NCI-H446 treated with DMSO at 0.1 percent for 48 hours (cell line): ENCODE measurements around the gene PGBD1.

Experiments
- DNase-seq: peaks from one replicate; lab custom pipeline; 2025; lab: John Stamatoyannopoulos, UW

PGBD1 gene, protein sequence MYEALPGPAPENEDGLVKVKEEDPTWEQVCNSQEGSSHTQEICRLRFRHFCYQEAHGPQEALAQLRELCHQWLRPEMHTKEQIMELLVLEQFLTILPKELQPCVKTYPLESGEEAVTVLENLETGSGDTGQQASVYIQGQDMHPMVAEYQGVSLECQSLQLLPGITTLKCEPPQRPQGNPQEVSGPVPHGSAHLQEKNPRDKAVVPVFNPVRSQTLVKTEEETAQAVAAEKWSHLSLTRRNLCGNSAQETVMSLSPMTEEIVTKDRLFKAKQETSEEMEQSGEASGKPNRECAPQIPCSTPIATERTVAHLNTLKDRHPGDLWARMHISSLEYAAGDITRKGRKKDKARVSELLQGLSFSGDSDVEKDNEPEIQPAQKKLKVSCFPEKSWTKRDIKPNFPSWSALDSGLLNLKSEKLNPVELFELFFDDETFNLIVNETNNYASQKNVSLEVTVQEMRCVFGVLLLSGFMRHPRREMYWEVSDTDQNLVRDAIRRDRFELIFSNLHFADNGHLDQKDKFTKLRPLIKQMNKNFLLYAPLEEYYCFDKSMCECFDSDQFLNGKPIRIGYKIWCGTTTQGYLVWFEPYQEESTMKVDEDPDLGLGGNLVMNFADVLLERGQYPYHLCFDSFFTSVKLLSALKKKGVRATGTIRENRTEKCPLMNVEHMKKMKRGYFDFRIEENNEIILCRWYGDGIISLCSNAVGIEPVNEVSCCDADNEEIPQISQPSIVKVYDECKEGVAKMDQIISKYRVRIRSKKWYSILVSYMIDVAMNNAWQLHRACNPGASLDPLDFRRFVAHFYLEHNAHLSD

GRCh38 chr6:28281288-28282064 lies at the start of gene PGBD1:
Gene PGBD1, plus strand, starts transcription at chr6:28281572. Its CDS starts 2,242 bp downstream, at chr6:28283814.
- peak; percentile 39 for DNase-seq

DNA sequence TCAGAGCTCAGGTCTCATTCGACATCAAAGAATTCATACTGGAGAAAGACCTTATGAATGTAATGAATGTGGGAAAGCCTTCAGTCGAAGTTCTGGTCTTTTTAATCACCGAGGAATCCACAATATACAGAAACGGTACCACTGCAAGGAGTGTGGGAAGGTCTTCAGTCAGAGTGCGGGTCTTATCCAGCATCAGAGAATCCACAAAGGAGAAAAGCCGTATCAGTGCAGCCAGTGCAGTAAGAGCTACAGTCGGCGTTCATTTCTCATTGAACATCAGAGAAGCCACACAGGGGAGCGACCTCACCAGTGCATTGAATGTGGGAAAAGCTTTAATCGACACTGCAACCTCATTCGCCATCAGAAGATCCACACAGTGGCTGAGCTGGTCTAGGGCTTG lies 48.6 kb upstream of the PGBD1 start:
- no peak for DNase-seq

GRCh38 chr6:28235912-28236452 lies 45.4 kb upstream of the PGBD1 start:
- DNase-seq: no peak

DNA sequence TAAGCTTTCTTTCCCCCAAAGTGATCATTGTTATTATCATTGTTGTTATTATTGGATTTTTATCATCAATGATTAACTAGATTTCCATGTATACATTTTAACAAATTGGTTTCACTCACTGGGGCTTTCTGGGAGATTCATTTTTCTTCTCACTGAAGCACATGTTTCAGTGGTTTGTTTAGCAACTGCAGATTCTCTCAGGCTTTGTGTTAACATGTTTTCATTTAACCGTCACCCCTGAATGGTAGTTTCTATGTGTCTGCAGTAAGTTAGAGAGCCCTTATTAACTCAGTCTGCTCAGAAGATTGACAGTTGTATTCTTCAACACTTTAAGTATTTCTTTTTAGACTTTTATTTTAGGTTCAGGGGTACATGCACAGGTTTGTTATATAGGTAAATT lies 41.7 kb upstream of the PGBD1 start:
- DNase-seq: no peak

DNA sequence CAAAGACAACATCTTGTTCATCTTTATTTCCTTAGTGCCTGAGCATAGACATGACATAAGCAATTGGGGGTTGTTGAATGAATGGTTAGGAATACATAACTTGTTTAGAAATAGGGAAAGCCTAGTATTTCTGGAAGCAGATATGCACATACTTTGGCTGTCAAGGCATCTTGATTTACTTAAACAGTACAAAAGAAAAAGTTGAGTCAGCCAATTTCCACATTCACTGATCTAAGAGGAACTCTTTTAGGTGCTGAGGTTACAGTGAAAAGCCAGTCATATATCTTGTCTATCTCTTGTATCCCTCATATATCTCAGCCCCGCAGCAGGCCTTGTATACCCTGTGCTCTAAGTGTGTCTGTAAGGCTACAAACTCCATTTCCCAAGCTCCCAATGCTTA lies 40.9 kb upstream of the PGBD1 start:
- no peak for DNase-seq

- no peak for DNase-seq
These were observed 37.4 kb upstream of the PGBD1 start for GRCh38 chr6:28243946-28244345.

- DNase-seq: no peak
These were observed 36.0 kb upstream of the PGBD1 start for GRCh38 chr6:28245206-28245941.

DNA sequence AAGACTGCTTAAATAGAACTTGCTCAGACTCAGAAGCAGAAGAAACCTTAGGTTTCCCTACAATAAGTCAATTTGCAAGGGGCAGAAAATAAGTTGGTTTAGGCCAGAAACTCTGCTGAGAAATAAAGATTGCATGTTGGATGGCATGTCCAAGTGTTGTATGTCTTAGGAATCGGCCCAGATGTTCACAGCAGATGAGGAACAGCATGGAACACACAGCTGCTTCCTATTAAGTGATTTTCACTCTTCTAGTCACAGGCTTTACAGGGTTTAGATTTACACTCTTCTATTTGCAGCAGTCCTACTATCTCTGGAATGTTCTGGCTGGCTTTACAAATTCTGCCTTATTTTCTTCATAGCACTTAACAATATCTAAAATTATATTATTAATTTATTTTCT lies 32.5 kb upstream of the PGBD1 start:
- no peak for DNase-seq

DNA sequence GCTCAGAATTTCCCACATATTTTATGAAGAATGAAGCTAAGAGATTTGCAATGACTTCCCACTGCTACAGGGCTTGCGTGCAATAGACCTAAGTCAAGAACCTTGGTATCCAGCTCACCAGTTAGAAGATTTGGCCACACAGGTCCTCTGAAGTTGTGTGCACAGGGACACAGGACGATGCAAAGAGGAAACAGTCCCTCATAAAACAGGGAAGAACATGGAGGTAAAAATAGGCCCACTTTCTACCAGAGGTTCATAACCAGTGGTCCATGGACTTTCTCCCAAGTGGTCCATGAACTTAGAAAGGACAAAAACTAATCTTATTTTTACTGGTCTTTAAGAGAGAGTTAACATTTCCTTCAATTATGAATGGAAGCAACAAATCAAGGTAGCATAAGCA lies 30.6 kb upstream of the PGBD1 start:
- DNase-seq: no peak

GRCh38 chr6:28251661-28252008 lies 29.7 kb upstream of the PGBD1 start:
- DNase-seq: no peak

GRCh38 chr6:28252009-28252975 lies 29.1 kb upstream of the PGBD1 start, which contains the start of gene ZKSCAN4:
Gene ZKSCAN4, minus strand, starts transcription at chr6:28252269. Its CDS starts 289 bp downstream, at chr6:28251980.
- peak; percentile 71 for DNase-seq

- DNase-seq: no peak
These were observed 27.3 kb upstream of the PGBD1 start for GRCh38 chr6:28254121-28254519.

- no peak for DNase-seq
These were observed 24.3 kb upstream of the PGBD1 start for GRCh38 chr6:28257042-28257441.

GRCh38 chr6:28258877-28259777 lies 22.2 kb upstream of the PGBD1 start, which contains the start of gene NKAPL:
Gene NKAPL, plus strand, starts transcription at chr6:28259297. Its CDS starts 75 bp downstream, at chr6:28259372.
- DNase-seq: no peak

DNA sequence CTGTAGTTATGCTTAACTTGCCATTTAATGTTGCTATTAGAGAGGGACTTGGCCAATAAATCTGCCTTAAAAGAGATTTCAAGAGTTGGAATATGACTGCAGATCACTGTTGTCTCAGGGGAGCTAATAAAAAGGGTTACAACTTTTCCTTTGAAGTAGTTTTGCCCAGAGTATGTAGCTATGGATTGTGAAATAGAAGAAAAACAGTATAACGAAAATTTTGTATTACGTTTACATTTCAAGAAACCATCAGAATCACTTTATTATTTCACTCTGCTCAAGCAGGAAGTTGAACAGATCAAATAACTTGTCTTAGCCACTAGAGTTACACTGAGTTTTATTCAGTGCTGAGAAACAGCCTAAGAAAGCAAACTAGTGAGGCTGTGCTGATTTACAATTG lies 17.4 kb upstream of the PGBD1 start:
- no peak for DNase-seq

- no peak for DNase-seq
These were observed 16.5 kb upstream of the PGBD1 start for GRCh38 chr6:28264834-28265401.

- DNase-seq: no peak
These were observed 14.8 kb upstream of the PGBD1 start for GRCh38 chr6:28266563-28266961.

GRCh38 chr6:28266962-28267694 lies 14.2 kb upstream of the PGBD1 start, which contains the start of gene ZSCAN26:
Gene ZSCAN26, plus strand, starts transcription at chr6:28267143. Its CDS starts 4,777 bp downstream, at chr6:28271920.
- peak; percentile 69 for DNase-seq
